Brain pericyte (primary cell): ENCODE data around the gene GNL1.
"Not testable (repeated sequence)": the region's sequence is repeated elsewhere in the genome, so short reads cannot be mapped to it uniquely, and the experiment has no call there.

Source experiments
- DNase-seq: peaks from one replicate; pipeline ENCODE4 v3.0.0-alpha.2; 2012; ENCODE audit warnings: low read depth, low spot score

The GNL1 gene, protein sequence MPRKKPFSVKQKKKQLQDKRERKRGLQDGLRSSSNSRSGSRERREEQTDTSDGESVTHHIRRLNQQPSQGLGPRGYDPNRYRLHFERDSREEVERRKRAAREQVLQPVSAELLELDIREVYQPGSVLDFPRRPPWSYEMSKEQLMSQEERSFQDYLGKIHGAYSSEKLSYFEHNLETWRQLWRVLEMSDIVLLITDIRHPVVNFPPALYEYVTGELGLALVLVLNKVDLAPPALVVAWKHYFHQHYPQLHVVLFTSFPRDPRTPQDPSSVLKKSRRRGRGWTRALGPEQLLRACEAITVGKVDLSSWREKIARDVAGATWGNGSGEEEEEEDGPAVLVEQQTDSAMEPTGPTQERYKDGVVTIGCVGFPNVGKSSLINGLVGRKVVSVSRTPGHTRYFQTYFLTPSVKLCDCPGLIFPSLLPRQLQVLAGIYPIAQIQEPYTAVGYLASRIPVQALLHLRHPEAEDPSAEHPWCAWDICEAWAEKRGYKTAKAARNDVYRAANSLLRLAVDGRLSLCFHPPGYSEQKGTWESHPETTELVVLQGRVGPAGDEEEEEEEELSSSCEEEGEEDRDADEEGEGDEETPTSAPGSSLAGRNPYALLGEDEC

DNA sequence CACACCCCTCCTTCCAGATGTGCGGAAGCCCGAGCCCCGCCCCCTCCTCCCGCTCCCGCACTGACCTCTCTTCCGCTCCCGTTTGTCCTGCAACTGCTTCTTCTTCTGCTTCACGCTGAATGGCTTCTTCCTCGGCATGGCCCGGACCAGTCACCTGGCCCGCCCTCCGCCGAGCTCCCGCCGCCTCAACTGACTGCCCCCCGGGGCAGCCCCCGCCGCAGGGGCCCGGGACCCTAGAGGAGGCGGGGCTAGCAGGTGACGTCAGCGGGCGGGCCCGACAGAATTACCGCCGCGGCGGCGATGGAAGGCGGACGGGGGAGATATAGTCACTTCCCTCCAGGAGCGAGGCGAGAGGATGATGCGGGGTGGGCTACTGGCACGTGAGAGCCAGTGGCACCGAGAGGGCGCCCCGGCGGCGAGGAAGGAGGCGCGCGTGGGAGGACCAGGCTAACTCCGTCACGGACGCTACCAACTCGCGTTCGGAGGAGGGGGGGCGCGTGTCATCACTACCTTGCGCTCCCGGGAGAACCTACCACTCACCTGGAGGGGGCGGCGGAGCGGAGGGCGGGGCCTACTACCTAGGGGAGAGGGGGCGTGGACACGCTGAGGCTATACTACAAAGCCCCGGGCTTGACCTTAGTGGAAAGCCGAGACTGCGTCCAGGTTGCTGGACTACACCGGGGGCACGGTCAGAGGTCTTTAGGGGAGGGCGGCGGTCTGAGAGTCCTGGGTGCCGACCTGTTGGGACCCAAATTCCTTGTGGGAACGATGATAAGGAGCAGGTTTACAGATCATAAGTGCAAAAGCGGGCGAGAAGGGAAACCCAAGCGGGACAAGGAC lies at the start of gene GNL1:
TSS of gene GNL1 (minus strand) at position 424 of the 840 bp plus-strand sequence. CDS start at position 138, 286 bp downstream.
- peak; percentile 61 for DNase-seq

DNA sequence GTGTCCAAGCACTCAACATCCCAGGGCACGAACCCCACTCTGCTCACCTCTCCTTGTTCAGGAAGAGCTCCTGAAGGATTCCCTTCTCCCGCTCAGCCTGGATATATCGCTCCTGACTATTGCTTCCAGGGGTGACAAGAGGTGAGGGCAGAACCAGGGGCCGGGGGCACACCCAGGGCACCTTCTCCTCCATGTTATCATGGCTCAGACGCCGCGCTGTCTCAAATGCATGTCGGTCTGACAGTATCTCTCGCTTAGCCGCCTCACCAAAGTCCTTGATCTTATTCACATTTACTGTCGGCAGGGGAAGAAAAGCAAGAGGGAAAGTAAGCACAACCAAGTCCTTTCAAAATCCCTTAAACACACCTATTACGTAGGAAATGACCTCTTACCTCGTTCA lies 47.7 kb upstream of the GNL1 start:
- no peak for DNase-seq

DNA sequence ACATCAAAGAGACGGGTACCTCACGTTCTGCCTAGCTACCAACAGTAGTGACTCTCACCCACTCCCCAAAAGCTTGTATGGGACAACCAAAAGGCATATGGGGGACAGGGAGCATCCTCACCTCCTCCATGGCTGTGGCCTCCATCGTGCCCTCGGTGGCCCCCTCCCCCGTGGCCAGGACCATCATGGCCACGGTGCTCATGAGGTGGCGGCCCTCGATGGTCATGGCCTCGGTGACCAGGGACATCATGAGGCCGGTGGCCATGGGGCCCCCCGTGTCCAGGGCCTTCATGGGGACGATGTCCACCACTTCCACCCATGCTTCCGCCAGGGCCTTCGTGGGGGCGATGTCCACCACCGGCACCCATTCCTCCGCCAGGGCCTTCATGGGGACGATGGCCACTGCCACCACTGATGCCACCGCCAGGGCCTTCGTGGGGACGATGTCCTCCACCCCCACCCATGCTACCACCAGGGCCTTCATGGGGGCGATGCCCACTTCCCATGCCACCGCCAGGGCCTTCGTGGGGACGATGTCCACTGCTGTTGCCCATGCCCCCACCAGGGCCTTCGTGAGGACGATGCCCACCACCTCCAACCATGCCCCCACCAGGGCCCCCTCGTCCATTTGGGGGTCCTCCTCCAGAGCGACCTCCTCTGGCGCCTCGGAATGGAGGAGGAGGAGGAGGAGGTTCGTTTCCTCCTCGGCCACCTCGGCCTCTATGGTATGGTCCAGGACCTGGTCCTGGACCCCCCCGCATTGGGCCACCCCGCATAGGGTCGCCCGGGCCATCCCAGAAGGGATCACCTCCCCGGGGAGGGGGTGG lies 45.7 kb upstream of the GNL1 start:
- DNase-seq, result no peak

DNA sequence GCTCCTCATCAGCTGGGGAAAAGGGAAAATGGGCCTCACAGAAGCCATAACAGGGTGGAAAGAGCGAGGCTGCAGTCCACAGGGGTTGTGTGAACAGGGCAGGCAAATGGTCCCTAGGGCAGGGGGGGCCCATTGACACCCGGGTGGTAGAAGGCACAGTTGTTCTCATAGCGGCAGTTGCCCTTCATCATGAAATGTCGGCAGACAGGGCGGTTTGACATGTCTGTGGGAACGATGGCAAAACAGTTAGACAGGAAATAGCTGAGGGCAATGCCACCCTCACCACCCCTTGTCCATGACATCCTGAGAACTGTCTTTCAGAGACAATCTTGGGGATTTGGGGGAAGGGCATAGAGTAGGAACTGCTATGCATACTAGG lies 45.1 kb upstream of the GNL1 start:
- DNase-seq, result no peak

DNA sequence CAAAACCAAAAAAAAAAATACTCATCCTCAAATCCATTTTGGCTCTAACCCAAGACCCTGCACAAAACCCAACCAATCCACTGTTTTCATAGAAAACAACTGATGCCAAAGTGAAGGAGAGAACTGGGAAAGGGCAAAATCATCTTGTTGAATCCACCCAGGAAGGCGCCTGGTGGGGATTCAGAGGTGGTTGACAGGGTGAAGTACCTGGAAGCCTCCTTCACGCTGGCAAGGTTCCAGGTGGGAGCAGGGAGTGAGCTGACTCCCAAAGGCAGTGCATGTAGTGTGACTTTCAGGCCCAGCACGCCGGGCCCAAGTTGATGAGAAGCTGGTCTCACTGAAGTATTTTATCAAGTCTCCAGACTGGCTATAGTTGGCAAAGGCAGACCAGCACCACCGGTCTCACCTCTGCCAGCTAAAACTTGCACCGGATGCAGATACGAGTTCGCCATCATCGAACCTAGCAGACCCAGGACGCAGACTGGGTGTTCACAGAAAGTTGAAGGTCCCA lies 44.2 kb upstream of the GNL1 start:
- no peak for DNase-seq

DNA sequence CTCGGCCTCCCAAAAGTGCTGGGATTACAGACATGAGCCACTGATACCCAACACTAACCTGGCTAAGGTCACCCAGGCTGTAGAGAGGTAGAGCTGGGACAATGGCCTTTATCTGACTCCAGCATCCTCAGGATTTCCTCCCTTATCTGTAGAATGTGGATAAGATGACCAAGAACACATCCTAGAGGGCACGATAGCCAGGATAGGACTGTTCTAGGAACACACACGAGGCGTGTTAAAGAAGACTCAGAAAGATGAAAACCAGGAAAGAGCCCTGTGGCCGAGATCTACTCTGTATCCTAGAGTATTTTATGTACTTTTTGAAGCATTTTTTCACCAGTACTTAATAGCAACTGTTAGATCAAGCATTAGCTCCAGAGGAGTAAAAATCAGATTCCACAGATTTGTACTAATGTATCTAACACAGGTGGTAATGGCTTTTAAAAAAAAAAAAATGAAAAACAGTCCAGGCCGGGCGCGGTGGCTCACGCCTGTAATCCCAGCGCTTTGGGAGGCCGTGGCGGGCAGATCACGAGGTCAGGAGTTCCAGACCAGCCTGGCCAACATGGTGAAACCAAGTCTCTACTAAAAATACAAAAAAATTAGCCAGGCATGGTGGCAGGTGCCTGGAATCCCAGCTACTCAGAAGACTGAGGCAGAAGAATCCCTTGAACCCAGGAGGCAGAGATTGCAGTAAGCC lies 43.5 kb upstream of the GNL1 start:
- no peak for DNase-seq

DNA sequence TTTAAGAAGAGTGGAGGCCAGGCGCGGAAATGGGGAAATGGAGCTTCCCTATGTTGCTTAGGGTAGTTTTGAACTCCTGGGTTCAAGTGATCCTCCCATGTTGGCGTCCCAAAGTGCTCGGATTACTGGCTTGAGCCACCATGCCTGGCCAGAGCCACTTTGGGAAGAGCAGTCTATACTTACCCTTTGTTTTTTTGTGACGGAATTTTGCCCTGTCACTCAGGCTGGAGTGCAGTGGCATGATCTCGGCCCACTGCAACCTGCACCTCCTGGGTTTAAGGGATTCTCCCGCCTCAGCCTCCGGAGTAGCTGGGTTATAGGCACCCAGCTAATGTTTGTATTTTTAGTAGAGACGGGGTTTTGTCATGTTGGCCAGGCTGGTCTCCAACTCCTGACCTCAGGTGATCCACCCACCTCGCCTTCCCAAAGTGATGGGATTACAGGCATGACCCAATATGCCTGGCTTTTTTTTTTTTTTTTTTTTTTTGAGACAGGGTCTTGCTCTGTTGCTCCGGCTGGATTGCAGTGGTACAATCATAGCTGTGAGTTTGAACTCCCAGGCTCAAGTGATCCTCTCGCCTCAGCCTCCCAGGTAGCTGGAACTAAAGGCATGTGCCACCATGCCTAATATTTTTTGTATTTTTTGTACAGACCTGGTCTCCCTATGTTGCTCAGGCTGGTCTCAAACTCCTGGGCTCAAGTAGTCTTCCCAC lies 42.8 kb upstream of the GNL1 start:
- no peak for DNase-seq

DNA sequence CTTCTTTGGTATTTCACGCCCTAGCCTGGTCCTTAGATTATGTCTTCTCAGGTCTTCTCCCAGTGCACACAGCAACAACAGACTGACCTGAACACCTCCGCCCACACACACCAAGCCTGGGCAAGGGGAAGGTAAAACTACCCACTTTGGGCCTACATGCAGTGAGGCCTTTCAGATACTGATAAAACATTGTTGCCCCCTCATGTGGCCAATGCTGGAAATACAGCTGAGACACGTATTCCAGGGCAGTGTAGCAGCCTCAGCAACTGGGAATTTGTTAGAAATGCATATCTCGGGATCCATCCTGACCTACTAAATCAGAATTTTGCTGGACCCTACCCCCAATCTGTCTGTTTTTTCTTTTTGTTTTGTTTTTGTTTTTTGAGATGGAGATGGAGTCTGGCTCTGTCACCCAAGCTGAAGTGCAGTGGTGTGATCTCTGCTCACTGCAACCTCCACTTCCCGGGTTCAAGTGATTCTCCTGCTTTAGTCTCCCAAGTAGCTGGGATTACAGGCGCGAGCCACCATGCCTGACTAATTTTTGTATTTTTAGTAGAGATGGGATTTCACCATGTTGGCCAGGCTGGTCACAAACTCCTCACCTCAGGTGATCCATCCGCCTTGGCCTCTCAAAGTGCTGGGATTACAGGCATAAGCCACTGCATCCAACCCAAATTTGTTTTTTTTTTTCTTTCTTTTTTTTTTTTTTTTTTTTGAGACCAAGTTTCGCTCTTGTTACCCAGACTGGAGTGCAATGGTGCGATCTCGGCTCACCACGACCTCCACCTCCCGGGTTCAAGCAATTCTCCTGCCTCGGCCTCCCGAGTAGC lies 41.2 kb upstream of the GNL1 start:
- DNase-seq, result not testable (repeated sequence)

DNA sequence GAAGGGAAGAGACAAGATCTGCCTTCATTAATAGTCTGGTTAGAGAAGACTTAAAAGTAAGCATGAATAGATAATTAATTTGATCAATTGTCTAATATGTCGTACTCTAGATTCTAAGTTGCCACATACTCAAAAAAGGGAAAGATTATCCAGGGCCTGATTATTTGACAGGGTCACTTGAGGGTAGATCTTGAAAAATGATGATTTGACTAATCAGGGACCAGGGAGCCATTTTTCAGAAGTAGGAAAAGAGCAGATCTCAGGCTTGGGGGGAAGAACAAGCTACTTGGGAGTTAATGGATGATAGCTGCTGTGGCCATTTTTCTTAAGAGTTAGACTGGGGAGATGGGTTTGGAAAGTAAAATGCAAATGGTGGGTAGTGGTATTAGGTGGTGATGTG lies 36.0 kb upstream of the GNL1 start:
- no peak for DNase-seq

DNA sequence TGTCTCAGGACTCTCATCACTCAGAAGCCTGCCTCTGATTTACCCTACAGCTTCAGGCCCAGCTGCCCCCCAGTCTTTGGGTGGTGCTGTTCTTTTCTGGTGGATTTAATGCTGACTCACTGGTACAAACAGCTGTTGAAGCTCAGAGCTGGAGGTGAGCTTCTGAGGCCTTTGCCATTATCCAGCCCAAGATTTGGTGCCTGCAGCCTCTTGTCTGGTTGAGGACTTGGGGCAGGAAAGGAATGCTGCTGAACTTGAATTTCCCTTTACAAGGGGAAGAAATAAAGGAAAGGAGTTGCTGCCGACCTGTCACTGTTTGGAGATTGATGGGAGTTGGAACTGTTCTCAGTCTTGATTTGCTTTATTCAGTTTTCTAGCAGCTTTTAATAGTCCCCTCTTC lies 34.7 kb upstream of the GNL1 start:
- DNase-seq, result no peak

DNA sequence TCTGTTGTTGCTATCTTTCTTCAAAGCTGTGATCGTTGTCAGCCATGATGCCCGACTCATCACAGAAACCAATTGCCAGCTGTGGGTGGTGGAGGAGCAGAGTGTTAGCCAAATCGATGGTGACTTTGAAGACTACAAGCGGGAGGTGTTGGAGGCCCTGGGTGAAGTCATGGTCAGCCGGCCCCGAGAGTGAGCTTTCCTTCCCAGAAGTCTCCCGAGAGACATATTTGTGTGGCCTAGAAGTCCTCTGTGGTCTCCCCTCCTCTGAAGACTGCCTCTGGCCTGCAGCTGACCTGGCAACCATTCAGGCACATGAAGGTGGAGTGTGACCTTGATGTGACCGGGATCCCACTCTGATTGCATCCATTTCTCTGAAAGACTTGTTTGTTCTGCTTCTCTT lies 34.2 kb upstream of the GNL1 start:
- DNase-seq, result no peak

DNA sequence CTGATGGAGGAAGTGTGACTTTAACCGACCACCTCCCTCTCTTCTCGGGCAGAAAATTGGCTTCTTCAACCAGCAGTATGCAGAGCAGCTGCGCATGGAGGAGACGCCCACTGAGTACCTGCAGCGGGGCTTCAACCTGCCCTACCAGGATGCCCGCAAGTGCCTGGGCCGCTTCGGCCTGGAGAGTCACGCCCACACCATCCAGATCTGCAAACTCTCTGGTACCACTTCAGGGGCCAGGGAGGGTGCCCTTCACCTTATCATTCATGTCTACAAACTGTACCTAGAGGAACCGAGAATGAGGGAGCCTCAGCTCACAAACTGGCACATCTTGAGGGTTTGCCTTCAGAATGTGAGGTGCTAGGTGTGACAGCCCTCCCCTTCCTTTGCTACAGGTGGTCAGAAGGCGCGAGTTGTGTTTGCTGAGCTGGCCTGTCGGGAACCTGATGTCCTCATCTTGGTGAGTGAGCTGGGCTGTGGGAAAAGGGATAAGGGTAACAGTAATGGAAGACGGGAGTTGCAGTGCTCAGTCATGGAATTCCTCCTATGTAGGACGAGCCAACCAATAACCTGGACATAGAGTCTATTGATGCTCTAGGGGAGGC lies 33.6 kb upstream of the GNL1 start:
- DNase-seq, result no peak

DNA sequence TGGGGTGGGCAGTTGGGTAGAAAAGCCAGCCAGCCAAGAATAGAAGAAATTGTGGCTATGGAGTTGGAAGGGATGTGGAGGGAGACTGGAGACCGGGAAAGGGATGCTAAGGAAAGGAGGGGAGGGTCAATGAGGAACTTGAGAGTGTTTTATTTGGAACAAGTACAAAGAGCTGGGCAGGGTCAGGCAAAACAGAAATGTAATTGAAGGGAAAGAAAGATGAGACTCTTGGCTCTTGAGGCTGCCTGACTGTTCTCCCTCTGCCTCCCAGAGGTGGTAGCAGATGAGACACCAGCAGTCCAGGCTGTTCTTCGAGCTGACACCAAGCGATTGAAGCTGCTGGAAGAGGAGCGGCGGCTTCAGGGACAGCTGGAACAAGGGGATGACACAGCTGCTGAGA lies 27.6 kb upstream of the GNL1 start:
- DNase-seq, result no peak

DNA sequence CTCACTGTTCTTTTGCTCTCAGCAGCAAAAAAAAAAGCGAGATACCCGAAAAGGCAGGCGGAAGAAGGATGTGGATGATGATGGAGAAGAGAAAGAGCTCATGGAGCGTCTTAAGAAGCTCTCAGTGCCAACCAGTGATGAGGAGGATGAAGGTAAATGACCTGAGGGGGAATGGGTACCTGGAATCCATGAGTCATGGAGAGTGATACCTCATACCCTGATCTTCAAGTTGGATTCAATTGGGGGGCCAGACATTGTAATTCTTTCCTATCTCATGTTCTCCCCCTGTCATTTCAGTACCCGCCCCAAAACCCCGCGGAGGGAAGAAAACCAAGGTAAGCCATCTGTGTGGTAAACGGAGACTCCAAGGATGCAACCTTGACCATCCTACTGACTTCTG lies 21.8 kb upstream of the GNL1 start:
- DNase-seq, result no peak

DNA sequence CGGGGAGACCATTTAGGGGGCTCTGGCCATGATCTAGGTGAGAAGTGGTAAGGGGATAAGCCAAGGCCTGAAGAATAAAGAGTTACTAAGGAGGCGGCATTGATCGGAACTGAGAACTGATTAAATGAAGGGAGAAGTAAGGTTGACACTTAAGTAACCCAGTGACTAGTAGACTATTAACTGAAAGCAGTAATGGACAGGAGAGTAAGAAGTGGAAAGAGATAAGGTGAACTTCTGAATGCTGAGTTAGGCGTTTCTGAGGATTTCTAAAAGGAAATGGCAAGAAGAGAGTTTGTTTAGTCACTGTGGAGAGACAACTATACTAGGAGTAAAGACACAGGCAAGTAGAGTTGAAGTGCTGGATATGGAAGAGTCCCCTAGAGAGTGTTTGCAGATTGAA lies 16.8 kb upstream of the GNL1 start:
- DNase-seq, result no peak

DNA sequence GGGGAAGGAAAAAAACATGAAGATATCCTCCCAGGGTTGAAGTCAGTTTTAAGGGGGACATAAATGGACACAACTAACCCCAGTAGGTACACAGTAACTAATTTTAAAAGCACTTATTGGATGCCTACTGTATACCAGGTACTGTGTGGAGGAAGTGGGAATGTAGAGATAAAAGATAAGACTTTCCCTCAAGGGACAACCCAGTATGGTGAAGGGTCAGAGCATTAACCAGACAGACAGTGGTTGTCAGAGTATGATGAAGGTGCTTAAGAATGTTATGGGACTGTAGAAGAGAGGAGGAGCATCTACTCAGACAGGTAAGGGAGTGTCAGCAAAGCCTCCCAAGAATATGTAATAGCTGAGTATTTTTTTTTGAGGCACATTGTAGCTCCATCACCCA lies 15.9 kb upstream of the GNL1 start:
- no peak for DNase-seq

DNA sequence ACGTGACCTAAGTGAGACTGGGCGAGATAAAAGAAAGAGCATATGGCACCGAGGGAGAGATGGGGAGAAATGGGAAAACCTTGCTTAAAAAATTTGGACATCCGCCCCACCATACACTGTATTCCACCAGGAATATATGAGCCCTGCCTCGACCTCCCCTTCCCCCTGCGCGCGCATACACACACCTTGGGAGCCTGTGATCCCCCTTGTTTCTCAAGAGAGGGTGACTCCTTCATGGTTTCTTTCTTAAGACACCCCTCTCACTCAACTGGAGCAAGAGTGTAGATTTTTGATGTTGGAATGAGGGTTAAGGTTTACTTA lies 15.4 kb upstream of the GNL1 start:
- no peak for DNase-seq

DNA sequence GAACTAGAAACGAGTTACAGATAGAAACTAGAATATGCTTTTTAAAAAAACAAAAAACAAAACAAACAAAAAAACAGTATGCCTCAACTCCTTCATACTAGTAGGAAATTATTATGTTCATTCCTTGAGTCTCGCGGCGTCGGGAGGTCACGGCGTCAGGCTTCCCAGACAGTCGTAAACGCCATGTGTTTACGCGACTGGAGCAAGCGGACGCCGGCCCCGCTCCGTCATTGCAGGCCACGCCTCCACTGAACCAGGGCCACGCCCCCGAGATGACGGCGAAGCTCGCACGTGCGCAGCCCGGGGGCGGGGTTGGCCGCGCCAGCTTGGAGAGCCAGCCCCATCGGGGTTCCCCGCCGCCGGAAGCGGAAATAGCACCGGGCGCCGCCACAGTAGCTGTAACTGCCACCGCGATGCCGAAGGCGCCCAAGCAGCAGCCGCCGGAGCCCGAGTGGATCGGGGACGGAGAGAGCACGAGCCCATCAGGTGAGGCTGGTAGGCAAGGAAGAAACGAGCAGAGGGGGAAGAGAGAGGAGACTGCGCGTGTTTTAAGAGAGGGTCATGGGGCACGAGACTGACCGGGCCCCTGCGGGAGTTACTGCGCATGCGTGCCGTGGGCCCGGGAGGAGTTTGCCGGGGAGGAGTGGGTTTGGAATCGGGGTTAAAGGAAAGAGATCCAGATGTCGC lies 14.9 kb upstream of the GNL1 start, which contains the start of gene ABCF1:
TSS of gene ABCF1 (plus strand) at position 368 of the 687 bp plus-strand sequence. CDS start at position 414, 46 bp downstream.
- DNase-seq, result peak; percentile 93
